ENCODE data around the gene SUFU.

GRCh38 chr10:102617041-102617440, 113.3 kb downstream of the SUFU start:
- TF ChIP-seq CTCF (conservative IDR thresholded peaks at IDR 0.05; ENCODE audit: low read depth, low read length) (no peak), RCOR1 (IDR thresholded peaks at IDR 0.05; ENCODE audit: insufficient replicate concordance, low read length) (no peak), FOS (IDR thresholded peaks at IDR 0.05; ENCODE audit: low read depth, low read length) (no peak), RFX5 (IDR thresholded peaks at IDR 0.05; ENCODE audit: low read depth, low read length) (no peak), SMC3 (IDR thresholded peaks at IDR 0.05; ENCODE audit: low read depth, low read length) (no peak)

Measured in IMR-90 (cell line).